ENCODE data around the gene BMPR1A.
"Not testable (repeated sequence)": the region's sequence is repeated elsewhere in the genome, so short reads cannot be mapped to it uniquely, and the experiment has no call there.

Gene BMPR1A

GRCh38 chr10:86968271-86968993 is 212.0 kb downstream of the BMPR1A start, which contains the start of gene ADIRF:
Gene ADIRF (plus strand): TSS chr10:86968482. CDS start chr10:86968545, 63 bp downstream.
- Mint-ChIP-seq H3K36me3 (ENCODE audit: low read depth) (peaks cover 6% of the 10 kb centered on the region), H3K4me1 (ENCODE audit: low read depth) (peaks cover 55% of the 10 kb centered on the region), H3K27me3 (peaks cover 77% of the 10 kb centered on the region), H3K4me3 (peak within 1 kb of the TSS; percentile 51), H3K27ac (no peak within 1 kb of the TSS), H3K9me3 (no peaks in the 10 kb centered on the region)
- intact Hi-C loops (cut with micrococcal nuclease) = no loop called here

- Mint-ChIP-seq H3K9me3 (no peaks in the 10 kb centered on the region), H3K4me1 (ENCODE audit: low read depth) (peaks cover 55% of the 10 kb centered on the region), H3K27ac (no peak overlapping the region), H3K27me3 (peaks cover 79% of the 10 kb centered on the region), H3K36me3 (ENCODE audit: low read depth) (peaks cover 6% of the 10 kb centered on the region), H3K4me3 (no peak overlapping the region)
- intact Hi-C loops (cut with micrococcal nuclease) = no loop called here
Observed at GRCh38 chr10:86968994-86969355, 212.6 kb downstream of the BMPR1A start.

GRCh38 chr10:86969421-86970041 is 213.1 kb downstream of the BMPR1A start:
- peaks cover 81% of the 10 kb centered on the region for H3K27me3 Mint-ChIP-seq
- H3K27ac Mint-ChIP-seq = peak overlapping the region; percentile 95
- no peaks in the 10 kb centered on the region for H3K9me3 Mint-ChIP-seq
- H3K36me3 Mint-ChIP-seq (ENCODE audit: low read depth) = peaks cover 6% of the 10 kb centered on the region
- peaks cover 55% of the 10 kb centered on the region for H3K4me1 Mint-ChIP-seq (ENCODE audit: low read depth)
- peak overlapping the region; percentile 90 for H3K4me3 Mint-ChIP-seq
- intact Hi-C loops (cut with micrococcal nuclease) = no loop called here

GRCh38 chr10:86970162-86970981 is 214.0 kb downstream of the BMPR1A start:
- Mint-ChIP-seq H3K36me3 (ENCODE audit: low read depth) (peaks cover 6% of the 10 kb centered on the region), H3K27ac (peak overlapping the region; percentile 95), H3K9me3 (no peaks in the 10 kb centered on the region), H3K4me3 (peak overlapping the region; percentile 90), H3K4me1 (ENCODE audit: low read depth) (peaks cover 55% of the 10 kb centered on the region), H3K27me3 (peaks cover 77% of the 10 kb centered on the region)
- intact Hi-C loops (cut with micrococcal nuclease) = no loop called here

- Mint-ChIP-seq H3K9me3 (no peaks in the 10 kb centered on the region), H3K4me3 (peak overlapping the region; percentile 90), H3K27me3 (peaks cover 71% of the 10 kb centered on the region), H3K36me3 (ENCODE audit: low read depth) (peaks cover 6% of the 10 kb centered on the region), H3K4me1 (ENCODE audit: low read depth) (peaks cover 49% of the 10 kb centered on the region), H3K27ac (peak overlapping the region; percentile 95)
- intact Hi-C loops (cut with micrococcal nuclease) = no loop called here
Observed at GRCh38 chr10:86970982-86971231, 214.5 kb downstream of the BMPR1A start.

GRCh38 chr10:86971232-86971991 is 215.0 kb downstream of the BMPR1A start:
- peaks cover 44% of the 10 kb centered on the region for H3K4me1 Mint-ChIP-seq (ENCODE audit: low read depth)
- peak overlapping the region; percentile 95 for H3K27ac Mint-ChIP-seq
- peaks cover 6% of the 10 kb centered on the region for H3K36me3 Mint-ChIP-seq (ENCODE audit: low read depth)
- H3K27me3 Mint-ChIP-seq = peaks cover 66% of the 10 kb centered on the region
- H3K4me3 Mint-ChIP-seq = peak overlapping the region; percentile 90
- intact Hi-C loops (cut with micrococcal nuclease) = no loop called here
- H3K9me3 Mint-ChIP-seq = no peaks in the 10 kb centered on the region

GRCh38 chr10:86972613-86973380 is 216.4 kb downstream of the BMPR1A start:
- Mint-ChIP-seq H3K36me3 (ENCODE audit: low read depth) (peaks cover 6% of the 10 kb centered on the region), H3K4me1 (ENCODE audit: low read depth) (peaks cover 39% of the 10 kb centered on the region), H3K4me3 (no peak overlapping the region), H3K27ac (peak overlapping the region; percentile 0), H3K27me3 (peaks cover 55% of the 10 kb centered on the region), H3K9me3 (no peaks in the 10 kb centered on the region)
- intact Hi-C loops (cut with micrococcal nuclease) = no loop called here

GRCh38 chr10:86974484-86974883 is 218.1 kb downstream of the BMPR1A start:
- Mint-ChIP-seq H3K27ac (no peak overlapping the region), H3K4me1 (ENCODE audit: low read depth) (peaks cover 22% of the 10 kb centered on the region), H3K4me3 (no peak overlapping the region), H3K36me3 (ENCODE audit: low read depth) (peaks cover 6% of the 10 kb centered on the region), H3K27me3 (peaks cover 39% of the 10 kb centered on the region), H3K9me3 (no peaks in the 10 kb centered on the region)
- intact Hi-C loops (cut with micrococcal nuclease) = no loop called here

GRCh38 chr10:86976362-86977056 is 220.1 kb downstream of the BMPR1A start:
- H3K9me3 Mint-ChIP-seq = no peaks in the 10 kb centered on the region
- H3K36me3 Mint-ChIP-seq (ENCODE audit: low read depth) = no peaks in the 10 kb centered on the region
- no peak overlapping the region for H3K27ac Mint-ChIP-seq
- peaks cover 5% of the 10 kb centered on the region for H3K4me1 Mint-ChIP-seq (ENCODE audit: low read depth)
- peaks cover 38% of the 10 kb centered on the region for H3K27me3 Mint-ChIP-seq
- no peak overlapping the region for H3K4me3 Mint-ChIP-seq
- intact Hi-C loops (cut with micrococcal nuclease) = no loop called here

GRCh38 chr10:86978457-86978856 is 222.0 kb downstream of the BMPR1A start:
- H3K36me3 Mint-ChIP-seq (ENCODE audit: low read depth); H3K4me1 Mint-ChIP-seq (ENCODE audit: low read depth); H3K4me3 Mint-ChIP-seq; H3K9me3 Mint-ChIP-seq; intact Hi-C loops (cut with micrococcal nuclease); H3K27ac Mint-ChIP-seq: not testable (repeated sequence)
- peaks cover 20% of the 10 kb centered on the region for H3K27me3 Mint-ChIP-seq

- Mint-ChIP-seq H3K4me3 (no peak overlapping the region), H3K27me3 (peaks cover 16% of the 10 kb centered on the region), H3K36me3 (ENCODE audit: low read depth) (no peaks in the 10 kb centered on the region), H3K4me1 (ENCODE audit: low read depth) (no peaks in the 10 kb centered on the region), H3K9me3 (no peaks in the 10 kb centered on the region), H3K27ac (no peak overlapping the region)
- intact Hi-C loops (cut with micrococcal nuclease) = no loop called here
Observed at GRCh38 chr10:86979296-86979818, 222.9 kb downstream of the BMPR1A start.

- Mint-ChIP-seq H3K4me1 (ENCODE audit: low read depth) (no peaks in the 10 kb centered on the region), H3K9me3 (no peaks in the 10 kb centered on the region), H3K36me3 (ENCODE audit: low read depth) (no peaks in the 10 kb centered on the region), H3K27ac (no peak overlapping the region), H3K4me3 (no peak overlapping the region), H3K27me3 (peaks cover 12% of the 10 kb centered on the region)
- intact Hi-C loops (cut with micrococcal nuclease) = no loop called here
Observed at GRCh38 chr10:86979977-86980448, 223.6 kb downstream of the BMPR1A start.
